ENCODE measurements around the gene MT1E. TPM values are rescaled to one million over a fixed set of nuclear protein-coding genes. Genes with fewer than 3 reads are reported as not detected.

The MT1E gene
- total and polyA plus RNA-seq, 2 of the 13 experiments (the other 11 are each of a cell fraction or from before 2014, with no cell fraction given), result 110 to 1,072 TPM

DNA sequence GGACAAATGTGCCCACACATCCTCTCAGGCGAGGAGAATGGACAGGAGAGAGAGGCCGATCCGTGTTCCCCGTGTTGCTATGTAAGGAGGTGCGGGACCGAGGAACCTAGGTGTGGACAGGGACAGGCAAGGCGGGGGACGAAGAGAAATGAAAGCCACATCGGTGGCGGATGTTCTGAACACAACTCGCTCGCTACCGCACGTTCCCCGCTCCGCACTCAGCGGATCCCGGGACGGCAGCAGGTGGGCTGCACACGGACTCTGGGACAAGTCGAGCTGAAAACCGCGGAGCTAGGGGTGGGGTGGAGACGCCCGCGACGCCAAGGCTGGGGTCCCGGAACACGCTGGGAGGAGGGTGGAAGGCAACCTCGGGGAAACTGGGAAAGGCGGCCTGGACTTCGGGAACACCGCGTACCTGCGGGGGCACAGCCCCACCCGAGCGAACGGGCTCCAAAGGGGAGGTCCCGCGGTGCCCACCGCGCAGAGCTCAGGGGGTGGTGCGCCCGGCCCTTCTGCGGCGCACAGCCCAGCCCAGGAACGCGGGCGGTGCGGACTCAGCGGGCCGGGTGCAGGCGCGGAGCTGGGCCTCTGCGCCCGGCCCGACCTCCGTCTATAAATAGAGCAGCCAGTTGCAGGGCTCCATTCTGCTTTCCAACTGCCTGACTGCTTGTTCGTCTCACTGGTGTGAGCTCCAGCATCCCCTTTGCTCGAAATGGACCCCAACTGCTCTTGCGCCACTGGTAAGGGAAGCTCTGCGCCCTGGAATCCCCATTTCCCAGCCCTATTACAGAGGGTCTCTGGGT, at the start of gene MT1E (continued):
- TF ChIP-seq, protein P1, sequence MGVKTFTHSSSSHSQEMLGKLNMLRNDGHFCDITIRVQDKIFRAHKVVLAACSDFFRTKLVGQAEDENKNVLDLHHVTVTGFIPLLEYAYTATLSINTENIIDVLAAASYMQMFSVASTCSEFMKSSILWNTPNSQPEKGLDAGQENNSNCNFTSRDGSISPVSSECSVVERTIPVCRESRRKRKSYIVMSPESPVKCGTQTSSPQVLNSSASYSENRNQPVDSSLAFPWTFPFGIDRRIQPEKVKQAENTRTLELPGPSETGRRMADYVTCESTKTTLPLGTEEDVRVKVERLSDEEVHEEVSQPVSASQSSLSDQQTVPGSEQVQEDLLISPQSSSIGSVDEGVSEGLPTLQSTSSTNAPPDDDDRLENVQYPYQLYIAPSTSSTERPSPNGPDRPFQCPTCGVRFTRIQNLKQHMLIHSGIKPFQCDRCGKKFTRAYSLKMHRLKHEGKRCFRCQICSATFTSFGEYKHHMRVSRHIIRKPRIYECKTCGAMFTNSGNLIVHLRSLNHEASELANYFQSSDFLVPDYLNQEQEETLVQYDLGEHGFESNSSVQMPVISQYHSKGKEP (CRISPR knock-in tag; IDR thresholded peaks at IDR 0.05), result no peak
- TF ChIP-seq POLR2A (IDR thresholded peaks at IDR 0.05; ENCODE audit: insufficient read depth in 1 of 2, low read depth in 2 of 2, low read length in 2 of 2), result peak; percentile 94 to 99
- TF ChIP-seq ZNF501 (CRISPR knock-in tag; IDR thresholded peaks at IDR 0.05), result peak; percentile 18; the same call in 1 of the 2 replicates
- peak; percentile 90 for TF ChIP-seq BORCS8-MEF2B (CRISPR knock-in tag; IDR thresholded peaks at IDR 0.05)
- peak; percentile 66 for TF ChIP-seq GATA4 (IDR thresholded peaks at IDR 0.05; ENCODE audit: borderline replicate concordance, low read depth)
- TF ChIP-seq ZNF749 (CRISPR knock-in tag; IDR thresholded peaks at IDR 0.05; ENCODE audit: borderline replicate concordance), result 0 out of 2 replicates have a peak, but pooled peaks have one; percentile 47
- TF ChIP-seq GFI1 (CRISPR knock-in tag; IDR thresholded peaks at IDR 0.05; ENCODE audit: borderline replicate concordance), result peak; percentile 73
- TF ChIP-seq, protein P2, sequence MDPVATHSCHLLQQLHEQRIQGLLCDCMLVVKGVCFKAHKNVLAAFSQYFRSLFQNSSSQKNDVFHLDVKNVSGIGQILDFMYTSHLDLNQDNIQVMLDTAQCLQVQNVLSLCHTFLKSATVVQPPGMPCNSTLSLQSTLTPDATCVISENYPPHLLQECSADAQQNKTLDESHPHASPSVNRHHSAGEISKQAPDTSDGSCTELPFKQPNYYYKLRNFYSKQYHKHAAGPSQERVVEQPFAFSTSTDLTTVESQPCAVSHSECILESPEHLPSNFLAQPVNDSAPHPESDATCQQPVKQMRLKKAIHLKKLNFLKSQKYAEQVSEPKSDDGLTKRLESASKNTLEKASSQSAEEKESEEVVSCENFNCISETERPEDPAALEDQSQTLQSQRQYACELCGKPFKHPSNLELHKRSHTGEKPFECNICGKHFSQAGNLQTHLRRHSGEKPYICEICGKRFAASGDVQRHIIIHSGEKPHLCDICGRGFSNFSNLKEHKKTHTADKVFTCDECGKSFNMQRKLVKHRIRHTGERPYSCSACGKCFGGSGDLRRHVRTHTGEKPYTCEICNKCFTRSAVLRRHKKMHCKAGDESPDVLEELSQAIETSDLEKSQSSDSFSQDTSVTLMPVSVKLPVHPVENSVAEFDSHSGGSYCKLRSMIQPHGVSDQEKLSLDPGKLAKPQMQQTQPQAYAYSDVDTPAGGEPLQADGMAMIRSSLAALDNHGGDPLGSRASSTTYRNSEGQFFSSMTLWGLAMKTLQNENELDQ (CRISPR knock-in tag; IDR thresholded peaks at IDR 0.05; ENCODE audit: borderline replicate concordance), result peak; percentile 41; the same call in 1 of the 2 replicates
- TF ChIP-seq SP140L (CRISPR knock-in tag; IDR thresholded peaks at IDR 0.05; ENCODE audit: borderline replicate concordance), result no peak
- TF ChIP-seq, protein P3, sequence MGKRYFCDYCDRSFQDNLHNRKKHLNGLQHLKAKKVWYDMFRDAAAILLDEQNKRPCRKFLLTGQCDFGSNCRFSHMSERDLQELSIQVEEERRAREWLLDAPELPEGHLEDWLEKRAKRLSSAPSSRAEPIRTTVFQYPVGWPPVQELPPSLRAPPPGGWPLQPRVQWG (CRISPR knock-in tag; IDR thresholded peaks at IDR 0.05; ENCODE audit: borderline replicate concordance, low read depth), result no peak
- peak; percentile 40; the same call in 1 of the 2 replicates for TF ChIP-seq RFXANK (CRISPR knock-in tag; IDR thresholded peaks at IDR 0.05)
- TF ChIP-seq EZH2 (conservative IDR thresholded peaks at IDR 0.05; ENCODE audit: low read depth, low read length), result no peak; the same call in 1 of the 2 replicates
- 0 out of 2 replicates have a peak, but pooled peaks have one; percentile 3 for TF ChIP-seq NFYB (CRISPR knock-in tag; IDR thresholded peaks at IDR 0.05)
- TF ChIP-seq, protein P4, sequence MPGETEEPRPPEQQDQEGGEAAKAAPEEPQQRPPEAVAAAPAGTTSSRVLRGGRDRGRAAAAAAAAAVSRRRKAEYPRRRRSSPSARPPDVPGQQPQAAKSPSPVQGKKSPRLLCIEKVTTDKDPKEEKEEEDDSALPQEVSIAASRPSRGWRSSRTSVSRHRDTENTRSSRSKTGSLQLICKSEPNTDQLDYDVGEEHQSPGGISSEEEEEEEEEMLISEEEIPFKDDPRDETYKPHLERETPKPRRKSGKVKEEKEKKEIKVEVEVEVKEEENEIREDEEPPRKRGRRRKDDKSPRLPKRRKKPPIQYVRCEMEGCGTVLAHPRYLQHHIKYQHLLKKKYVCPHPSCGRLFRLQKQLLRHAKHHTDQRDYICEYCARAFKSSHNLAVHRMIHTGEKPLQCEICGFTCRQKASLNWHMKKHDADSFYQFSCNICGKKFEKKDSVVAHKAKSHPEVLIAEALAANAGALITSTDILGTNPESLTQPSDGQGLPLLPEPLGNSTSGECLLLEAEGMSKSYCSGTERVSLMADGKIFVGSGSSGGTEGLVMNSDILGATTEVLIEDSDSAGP (CRISPR knock-in tag; IDR thresholded peaks at IDR 0.05; ENCODE audit: borderline replicate concordance), result peak; percentile 86
- TF ChIP-seq ZNF530 (CRISPR knock-in tag; IDR thresholded peaks at IDR 0.05; ENCODE audit: low read depth), result 0 out of 2 replicates have a peak, but pooled peaks have one; percentile 16
- TF ChIP-seq EED (CRISPR knock-in tag; IDR thresholded peaks at IDR 0.05), result peak; percentile 93
- no peak for TF ChIP-seq THYN1 (CRISPR knock-in tag; IDR thresholded peaks at IDR 0.05; ENCODE audit: borderline replicate concordance, low read depth)
- TF ChIP-seq ATF7-NPFF (CRISPR knock-in tag; IDR thresholded peaks at IDR 0.05; ENCODE audit: low read depth), result peak; percentile 69; the same call in 1 of the 2 replicates
- TF ChIP-seq, protein P5, sequence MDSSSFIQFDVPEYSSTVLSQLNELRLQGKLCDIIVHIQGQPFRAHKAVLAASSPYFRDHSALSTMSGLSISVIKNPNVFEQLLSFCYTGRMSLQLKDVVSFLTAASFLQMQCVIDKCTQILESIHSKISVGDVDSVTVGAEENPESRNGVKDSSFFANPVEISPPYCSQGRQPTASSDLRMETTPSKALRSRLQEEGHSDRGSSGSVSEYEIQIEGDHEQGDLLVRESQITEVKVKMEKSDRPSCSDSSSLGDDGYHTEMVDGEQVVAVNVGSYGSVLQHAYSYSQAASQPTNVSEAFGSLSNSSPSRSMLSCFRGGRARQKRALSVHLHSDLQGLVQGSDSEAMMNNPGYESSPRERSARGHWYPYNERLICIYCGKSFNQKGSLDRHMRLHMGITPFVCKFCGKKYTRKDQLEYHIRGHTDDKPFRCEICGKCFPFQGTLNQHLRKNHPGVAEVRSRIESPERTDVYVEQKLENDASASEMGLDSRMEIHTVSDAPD (CRISPR knock-in tag; IDR thresholded peaks at IDR 0.05), result no peak
- TF ChIP-seq ZNF7 (CRISPR knock-in tag; IDR thresholded peaks at IDR 0.05), result peak; percentile 69; the same call in 1 of the 2 replicates
- TF ChIP-seq U2AF2 (IDR thresholded peaks at IDR 0.05; ENCODE audit: low read depth, low read length), result no peak
- peak; percentile 67 for TF ChIP-seq TAF1 (CRISPR knock-in tag; IDR thresholded peaks at IDR 0.05)

All from HepG2 (cell line).